Body of pancreas (tissue), 4 donors: ENCODE measurements around the gene CADM3. TPM values are rescaled to one million over a fixed set of nuclear protein-coding genes. Genes with fewer than 3 reads are reported as not detected.

Experiments used
- ATAC-seq: fragments of 150-250 bp; one replicate; pipeline ENCODE4 v1.9.1; 2016
- DNase-seq, 4 donors: peaks; one replicate each; pipeline ENCODE4 v3.0.0-alpha.2; 2019
- H3K27ac ChIP-seq, 4 donors: fragments of 200-600 bp; sonication (generic); 1 replicate in 3 of 4; 2 replicates in 1 of 4; pipeline versions ENCODE4 v1.5.1 to v1.6.1; 2016 to 2019; ENCODE audit warnings: mild to moderate bottlenecking in 1 of 4, mixed read lengths in 1 of 4, moderate library complexity in 1 of 4
- H3K27me3 ChIP-seq, 2 donors: fragments of 200-600 bp; sonication (generic); one replicate each; pipeline ENCODE4 v1.6.0; 2016; ENCODE audit warnings: mild to moderate bottlenecking in 1 of 2
- H3K36me3 ChIP-seq, 2 donors: fragments of 200-600 bp; sonication (generic); replicated peaks in 1 of 2; 2 replicates each; pipeline ENCODE4 v1.5.1; 2016; ENCODE audit warnings: low read depth in 2 of 2; ENCODE audit not compliant: insufficient read depth in 1 of 2
- H3K4me1 ChIP-seq: fragments of 200-600 bp; sonication (generic); one replicate; pipeline ENCODE4 v1.6.0; 2016
- H3K4me3 ChIP-seq, 2 donors: fragments of 200-600 bp; sonication (generic); 1 replicate in 1 of 2; 2 replicates in 1 of 2; pipeline ENCODE4 v1.5.1; 2016 to 2019
- H3K9me3 ChIP-seq, 3 donors: fragments of 200-600 bp; sonication (generic); 1 replicate in 2 of 3; 2 replicates in 1 of 3; pipeline ENCODE4 v1.5.1; 2016
- CTCF ChIP-seq, 7 experiments: fragments of 450-650 bp in 4 of 7; fragments of 200-600 bp in 3 of 7; sonication (generic) in 3 of 7; IDR thresholded peaks; one replicate each; pipeline ENCODE4 v1.5.1; 2016 to 2019; ENCODE audit warnings: antibody characterized with exemption in 7 of 7
- POLR2A ChIP-seq, 3 donors: fragments of 450-650 bp; IDR thresholded peaks; one replicate each; pipeline ENCODE4 v1.6.1; 2016; ENCODE audit warnings: antibody characterized with exemption in 3 of 3, mild to moderate bottlenecking in 2 of 3
- WGBS, 2 donors: methylation state at CpG; one replicate each; pipeline ENCODE4 v1.1.5; 2017; 5-methylcytosine and 5-hydroxymethylcytosine counted together
- intact Hi-C: fragments of 100-400 bp; cut with DNase I; formaldehyde crosslinking; loops from one replicate; pipeline ENCODE4 v1.15.1; 2023
- total RNA-seq, 2 donors: library from RNA; depleted of rRNA; stranded (reverse); fragments of >200 nt; gene quantifications; one replicate each; pipeline ENCODE4 v1.1.0, GENCODE V29; 2016

The CADM3 gene
- total RNA-seq, 2 donors from 2014 or later, result 0.26 to 1.6 TPM

- Histone ChIP-seq H3K4me3 (no peak overlapping the region), H3K9me3 (no peaks in the 10 kb centered on the region), H3K4me1 (peaks cover 4% of the 10 kb centered on the region), H3K27me3 (peaks cover 0 to 4% of the 10 kb centered on the region in 2 donors), H3K27ac (no peak overlapping the region), H3K36me3 (no peaks in the 10 kb centered on the region)
- WGBS, 2 donors, result 8 to 11% methylated on average over 3 of the region's 3 CpGs
- TF ChIP-seq POLR2A (IDR thresholded peaks at IDR 0.05) (no peak), CTCF (IDR thresholded peaks at IDR 0.05) (no peak)
- ATAC-seq, result peak; percentile 67
- intact Hi-C loops, result no loop called here
- peak; percentile 49 to 68 (median 56) for DNase-seq
Measured at GRCh38 chr1:159177272-159177907, 6.0 kb downstream of the CADM3 start.

GRCh38 chr1:159179906-159180305, 8.5 kb downstream of the CADM3 start:
- intact Hi-C loops, result no loop called here
- Histone ChIP-seq H3K27me3 (no peaks in the 10 kb centered on the region), H3K36me3 (no peaks in the 10 kb centered on the region), H3K9me3 (no peaks in the 10 kb centered on the region), H3K4me1 (no peaks in the 10 kb centered on the region), H3K4me3 (no peak overlapping the region), H3K27ac (no peak overlapping the region)
- no peak for ATAC-seq
- TF ChIP-seq POLR2A (IDR thresholded peaks at IDR 0.05) (no peak), CTCF (IDR thresholded peaks at IDR 0.05) (no peak)
- DNase-seq, result no peak

GRCh38 chr1:159180516-159180915, 9.1 kb downstream of the CADM3 start:
- Histone ChIP-seq H3K36me3 (no peaks in the 10 kb centered on the region), H3K9me3 (no peaks in the 10 kb centered on the region), H3K4me3 (no peak overlapping the region), H3K27me3 (no peaks in the 10 kb centered on the region), H3K27ac (no peak overlapping the region), H3K4me1 (no peaks in the 10 kb centered on the region)
- no peak for ATAC-seq
- DNase-seq, result no peak
- intact Hi-C loops, result no loop called here
- 91 to 94% methylated on average over 2 of the region's 2 CpGs for WGBS, 2 donors
- TF ChIP-seq CTCF (IDR thresholded peaks at IDR 0.05), result no peak
- TF ChIP-seq POLR2A (IDR thresholded peaks at IDR 0.05), result no peak

- no peak overlapping the region for H3K27ac ChIP-seq
- ATAC-seq, result no peak
- H3K9me3 ChIP-seq, result no peaks in the 10 kb centered on the region
- intact Hi-C loops, result no loop called here
- no peak for DNase-seq
- H3K27me3 ChIP-seq, result no peaks in the 10 kb centered on the region
- no peaks in the 10 kb centered on the region for H3K4me1 ChIP-seq
- H3K4me3 ChIP-seq, result no peak overlapping the region
- no peak for TF ChIP-seq POLR2A (IDR thresholded peaks at IDR 0.05)
- no peak for TF ChIP-seq CTCF (IDR thresholded peaks at IDR 0.05)
- WGBS, 2 donors, result 41 to 50% methylated on average over 4 of the region's 4 CpGs
- H3K36me3 ChIP-seq, result no peaks in the 10 kb centered on the region
Measured at GRCh38 chr1:159181328-159182024, 10.1 kb downstream of the CADM3 start.

GRCh38 chr1:159184201-159184600, 12.8 kb downstream of the CADM3 start:
- no peak for TF ChIP-seq POLR2A (IDR thresholded peaks at IDR 0.05)
- TF ChIP-seq CTCF (IDR thresholded peaks at IDR 0.05), result no peak
- intact Hi-C loops, result no loop called here
- no peak overlapping the region for H3K27ac ChIP-seq
- no peaks in the 10 kb centered on the region for H3K9me3 ChIP-seq
- no peaks in the 10 kb centered on the region for H3K27me3 ChIP-seq
- H3K36me3 ChIP-seq, result no peaks in the 10 kb centered on the region
- H3K4me1 ChIP-seq, result peaks cover 7% of the 10 kb centered on the region
- no peak for ATAC-seq
- no peak for DNase-seq
- no peak overlapping the region for H3K4me3 ChIP-seq
- 59 to 71% methylated on average over 2 of the region's 2 CpGs for WGBS, 2 donors
